Subcutaneous abdominal adipose tissue (tissue), 5 donors: Measurements from ENCODE around the gene MORN1.

ENCODE experiments used
- H3K27ac ChIP-seq: one replicate; pipeline ENCODE4 v1.7.0; 2013; ENCODE audit warnings: low read depth, mild to moderate bottlenecking, inconsistent platforms, low read length, moderate library complexity
- H3K27me3 ChIP-seq, 5 donors: one replicate each; pipeline ENCODE4 v1.7.0; 2013; ENCODE audit warnings: low read length in 5 of 5, inconsistent platforms in 1 of 5; ENCODE audit not compliant: control insufficient read depth in 5 of 5, insufficient read depth in 4 of 5
- H3K36me3 ChIP-seq, 5 donors: one replicate each; pipeline ENCODE4 v1.7.0; 2013; ENCODE audit warnings: low read length in 5 of 5; ENCODE audit not compliant: control insufficient read depth in 5 of 5, insufficient read depth in 5 of 5
- H3K4me1 ChIP-seq, 5 donors: one replicate each; pipeline ENCODE4 v1.7.0; 2013; ENCODE audit warnings: low read length in 5 of 5, mild to moderate bottlenecking in 3 of 5, moderate library complexity in 1 of 5; ENCODE audit not compliant: control insufficient read depth in 5 of 5, insufficient read depth in 5 of 5
- H3K4me3 ChIP-seq, 5 donors: one replicate each; pipeline ENCODE4 v1.7.0; 2013; ENCODE audit warnings: low read length in 5 of 5, low read depth in 1 of 5
- H3K9ac ChIP-seq, 5 donors: one replicate each; pipeline ENCODE4 v1.7.0; 2013; ENCODE audit warnings: low read length in 5 of 5, mild to moderate bottlenecking in 4 of 5, moderate library complexity in 3 of 5
- H3K9me3 ChIP-seq, 5 donors: one replicate each; pipeline ENCODE4 v1.7.0; 2013; ENCODE audit warnings: low read length in 5 of 5; ENCODE audit not compliant: control insufficient read depth in 5 of 5
- donor health status: healthy.
- donor health status: healthy.
- donor health status: healthy.
- donor health status: healthy.
- donor health status: healthy.

MORN1 gene

DNA sequence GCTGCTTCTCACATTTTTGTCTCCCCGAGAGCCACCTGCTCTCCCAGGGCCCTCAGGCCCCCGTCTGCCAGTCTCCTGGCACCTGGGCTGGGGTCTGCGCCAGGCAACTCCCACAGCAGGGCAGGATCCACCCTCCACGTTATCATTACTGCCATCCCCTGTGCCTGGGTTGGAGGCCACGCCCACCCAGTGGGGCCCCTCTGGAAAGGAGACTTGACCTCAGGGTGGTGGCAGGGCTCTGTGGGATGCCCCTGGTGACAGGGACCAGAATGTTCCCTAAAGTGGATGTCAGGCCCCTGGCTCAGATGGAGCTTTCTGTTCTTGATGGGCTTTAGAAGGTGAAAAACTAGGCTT lies 96.7 kb downstream of the MORN1 start:
- Histone ChIP-seq H3K27ac (peak overlapping the region; percentile 29), H3K9ac (peak overlapping the region in 2 of 5 donors; percentile 9 to 22), H3K9me3 (no peaks in the 10 kb centered on the region), H3K4me1 (peaks cover 16 to 93% (median 78%) of the 10 kb centered on the region in 5 donors), H3K4me3 (no peak overlapping the region), H3K36me3 (peaks cover 0 to 15% (median 0%) of the 10 kb centered on the region in 5 donors), H3K27me3 (no peaks in the 10 kb centered on the region)

DNA sequence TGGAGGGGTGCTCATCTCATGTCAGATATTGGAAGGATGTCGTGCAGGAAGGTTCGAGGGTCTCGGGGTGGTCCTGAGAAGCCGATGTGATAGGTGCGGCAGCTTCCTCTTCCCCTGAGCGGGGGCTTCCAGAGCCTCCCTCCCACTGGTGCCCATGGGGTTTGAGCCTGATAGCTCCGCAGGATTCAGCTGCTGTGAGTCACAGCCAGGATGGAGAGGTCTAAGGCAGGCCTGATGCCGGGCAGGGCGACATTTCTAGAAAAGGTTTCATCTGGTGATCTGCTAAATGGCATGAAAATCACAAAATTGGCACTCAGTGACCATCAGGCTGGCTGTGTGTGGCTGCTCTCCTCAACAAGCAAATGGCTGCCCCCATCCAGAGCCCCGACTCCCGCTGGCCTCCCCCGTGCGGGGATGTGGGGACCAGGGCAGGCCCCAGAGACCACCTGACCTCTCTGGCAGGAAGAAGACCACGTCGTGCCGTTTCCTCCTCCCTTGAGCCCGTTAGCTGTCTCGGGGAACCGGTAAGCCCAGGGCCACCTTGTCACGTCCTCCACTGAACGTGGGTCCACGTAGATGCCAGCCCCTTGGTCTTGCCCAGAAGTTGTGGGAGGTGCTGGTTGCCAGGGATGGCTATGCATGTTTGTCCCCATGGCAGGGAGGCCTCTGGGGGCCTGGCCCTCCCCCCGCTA lies 97.2 kb downstream of the MORN1 start:
- peaks cover 11 to 92% (median 76%) of the 10 kb centered on the region in 5 donors for H3K4me1 ChIP-seq
- no peaks in the 10 kb centered on the region for H3K27me3 ChIP-seq
- H3K9me3 ChIP-seq: no peaks in the 10 kb centered on the region
- H3K27ac ChIP-seq: peak overlapping the region; percentile 29
- peaks cover 0 to 15% (median 0%) of the 10 kb centered on the region in 5 donors for H3K36me3 ChIP-seq
- peak overlapping the region in 1 of 5 donors; percentile 6 for H3K4me3 ChIP-seq
- peak overlapping the region in 3 of 5 donors; percentile 9 to 22 (median 12) for H3K9ac ChIP-seq

DNA sequence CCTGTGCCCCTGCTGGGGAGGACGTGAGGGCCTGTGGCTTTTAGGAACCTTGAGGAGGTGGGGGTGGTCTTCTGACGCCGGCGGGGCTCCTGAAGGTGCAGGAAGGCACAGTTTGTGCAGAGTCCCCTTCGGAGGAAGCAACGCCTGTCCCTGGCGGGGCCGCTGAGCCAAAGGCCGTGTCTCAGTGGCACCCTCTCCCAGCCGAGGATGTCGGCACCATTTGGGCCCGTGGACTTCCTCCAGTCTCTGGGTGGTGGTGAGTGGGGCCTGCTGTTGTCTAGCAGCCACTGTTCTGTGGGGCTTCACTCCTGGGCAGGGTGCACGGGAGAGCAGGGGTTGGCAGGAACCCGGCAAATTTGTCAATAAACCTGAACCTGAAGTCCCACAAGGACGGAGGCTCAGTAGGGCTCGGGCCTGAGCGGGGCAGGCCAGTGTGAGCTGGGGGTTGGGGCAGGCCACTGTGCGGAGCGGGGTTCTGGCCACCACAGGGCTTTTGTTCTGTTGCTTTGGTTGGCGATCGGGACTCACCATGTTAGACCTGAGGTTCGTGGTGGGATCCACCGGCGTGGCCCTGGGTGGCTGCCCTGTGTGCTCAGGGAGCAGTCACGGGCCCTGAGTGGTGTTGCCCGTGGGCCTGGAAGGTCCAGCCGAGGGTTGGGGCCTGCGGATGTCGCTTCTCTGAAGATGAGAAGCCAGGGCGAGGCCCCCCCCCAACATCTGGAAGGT lies 98.5 kb downstream of the MORN1 start:
- H3K4me1 ChIP-seq: peaks cover 11 to 90% (median 77%) of the 10 kb centered on the region in 5 donors
- peak overlapping the region; percentile 29 for H3K27ac ChIP-seq

DNA sequence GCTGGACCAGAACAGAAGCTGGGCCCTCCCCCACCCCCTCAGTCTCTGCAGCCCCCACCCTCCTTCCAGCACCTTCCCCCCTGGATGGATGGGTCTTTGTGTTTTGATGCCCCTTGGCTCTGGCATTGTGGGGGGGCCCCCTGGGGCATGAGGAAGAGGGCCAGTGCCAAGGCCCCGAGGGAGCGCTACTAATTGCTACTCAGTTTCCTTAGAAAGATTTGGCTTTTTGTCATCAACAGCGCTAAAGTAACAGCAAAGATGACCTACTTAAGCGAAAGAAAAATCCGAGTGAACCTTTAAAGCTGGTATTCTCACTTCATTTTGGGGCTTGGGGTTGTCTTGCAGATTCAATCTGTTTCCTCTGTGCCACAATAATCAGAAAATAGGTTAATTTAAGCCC lies 99.8 kb downstream of the MORN1 start:
- Histone ChIP-seq H3K9ac (peak overlapping the region in 1 of 5 donors; percentile 33), H3K36me3 (peaks cover 0 to 4% (median 0%) of the 10 kb centered on the region in 5 donors), H3K4me3 (no peak overlapping the region), H3K9me3 (no peaks in the 10 kb centered on the region), H3K27ac (peak overlapping the region; percentile 29), H3K27me3 (no peaks in the 10 kb centered on the region), H3K4me1 (peaks cover 11 to 84% (median 69%) of the 10 kb centered on the region in 5 donors)

More for the DNA sequence above, 98.5 kb downstream of the MORN1 start:
- Histone ChIP-seq H3K27me3 (no peaks in the 10 kb centered on the region), H3K9me3 (no peaks in the 10 kb centered on the region), H3K9ac (no peak overlapping the region), H3K4me3 (no peak overlapping the region), H3K36me3 (peaks cover 0 to 15% (median 0%) of the 10 kb centered on the region in 5 donors)

DNA sequence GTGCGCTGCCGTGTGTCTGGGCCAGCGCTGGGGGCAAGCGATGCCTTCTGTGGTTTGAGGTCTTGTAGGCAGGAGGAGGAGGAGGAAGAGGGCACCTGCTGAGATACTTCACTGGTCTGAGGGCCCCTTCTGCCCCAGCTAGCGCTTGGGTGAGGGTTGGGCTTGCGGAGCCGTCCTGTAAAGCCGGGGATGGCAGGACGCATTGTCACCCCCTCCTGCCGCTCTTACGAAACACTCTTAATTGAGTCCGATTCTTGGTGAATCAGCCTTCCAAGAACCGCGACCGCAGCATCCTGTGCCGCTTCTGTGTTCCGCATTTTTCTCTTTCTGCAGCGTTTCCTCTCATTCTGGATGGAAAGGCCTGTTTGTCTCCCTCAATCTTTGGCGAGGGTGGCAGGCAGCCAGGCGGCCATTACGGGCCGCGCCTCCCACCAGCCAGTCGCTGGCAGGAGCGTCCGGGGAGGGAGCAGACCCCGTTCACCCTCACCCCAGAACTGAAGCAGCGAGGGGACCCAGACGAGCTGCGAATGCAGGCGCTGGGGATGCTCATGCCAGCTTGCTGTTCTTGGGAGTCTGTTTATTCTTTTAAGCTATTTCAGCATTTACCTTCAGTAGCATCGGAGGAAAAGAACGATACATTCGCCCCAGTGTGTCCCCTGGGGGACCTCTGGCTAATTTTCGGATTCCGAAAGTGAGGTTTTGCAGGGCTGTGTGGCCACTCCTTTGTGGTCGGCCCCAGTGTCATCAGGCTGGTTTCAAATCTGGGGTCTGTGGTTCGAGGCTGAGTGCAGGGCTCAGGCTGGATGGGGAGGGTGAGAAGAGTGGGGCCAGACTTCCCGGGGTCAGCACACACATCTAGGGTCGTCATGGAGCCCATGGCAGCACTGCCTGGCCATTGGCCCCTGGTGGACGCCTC lies 100.5 kb downstream of the MORN1 start:
- Histone ChIP-seq H3K9me3 (no peaks in the 10 kb centered on the region), H3K4me1 (peaks cover 11 to 87% (median 69%) of the 10 kb centered on the region in 5 donors), H3K9ac (peak overlapping the region in 3 of 5 donors; percentile 64 to 72 (median 67)), H3K36me3 (peaks cover 0 to 4% (median 0%) of the 10 kb centered on the region in 5 donors), H3K27me3 (no peaks in the 10 kb centered on the region), H3K4me3 (peak overlapping the region; percentile 6 to 57 (median 43)), H3K27ac (peak overlapping the region; percentile 80)

- Histone ChIP-seq H3K36me3 (peaks cover 0 to 4% (median 0%) of the 10 kb centered on the region in 5 donors), H3K9ac (peak overlapping the region in 3 of 5 donors; percentile 64 to 72 (median 67)), H3K4me1 (peaks cover 11 to 82% (median 65%) of the 10 kb centered on the region in 5 donors), H3K27me3 (no peaks in the 10 kb centered on the region), H3K27ac (peak overlapping the region; percentile 80), H3K9me3 (no peaks in the 10 kb centered on the region), H3K4me3 (peak overlapping the region in 3 of 5 donors; percentile 11 to 57 (median 51))
Measured at GRCh38 chr1:2290171-2290578, 101.2 kb downstream of the MORN1 start.

GRCh38 chr1:2289607-2290006 lies 101.7 kb downstream of the MORN1 start:
- Histone ChIP-seq H3K27me3 (no peaks in the 10 kb centered on the region), H3K27ac (peak overlapping the region; percentile 80), H3K9ac (peak overlapping the region in 2 of 5 donors; percentile 35 to 64), H3K4me3 (no peak overlapping the region), H3K4me1 (peaks cover 11 to 82% (median 61%) of the 10 kb centered on the region in 5 donors), H3K36me3 (peaks cover 0 to 4% (median 0%) of the 10 kb centered on the region in 5 donors), H3K9me3 (no peaks in the 10 kb centered on the region)

DNA sequence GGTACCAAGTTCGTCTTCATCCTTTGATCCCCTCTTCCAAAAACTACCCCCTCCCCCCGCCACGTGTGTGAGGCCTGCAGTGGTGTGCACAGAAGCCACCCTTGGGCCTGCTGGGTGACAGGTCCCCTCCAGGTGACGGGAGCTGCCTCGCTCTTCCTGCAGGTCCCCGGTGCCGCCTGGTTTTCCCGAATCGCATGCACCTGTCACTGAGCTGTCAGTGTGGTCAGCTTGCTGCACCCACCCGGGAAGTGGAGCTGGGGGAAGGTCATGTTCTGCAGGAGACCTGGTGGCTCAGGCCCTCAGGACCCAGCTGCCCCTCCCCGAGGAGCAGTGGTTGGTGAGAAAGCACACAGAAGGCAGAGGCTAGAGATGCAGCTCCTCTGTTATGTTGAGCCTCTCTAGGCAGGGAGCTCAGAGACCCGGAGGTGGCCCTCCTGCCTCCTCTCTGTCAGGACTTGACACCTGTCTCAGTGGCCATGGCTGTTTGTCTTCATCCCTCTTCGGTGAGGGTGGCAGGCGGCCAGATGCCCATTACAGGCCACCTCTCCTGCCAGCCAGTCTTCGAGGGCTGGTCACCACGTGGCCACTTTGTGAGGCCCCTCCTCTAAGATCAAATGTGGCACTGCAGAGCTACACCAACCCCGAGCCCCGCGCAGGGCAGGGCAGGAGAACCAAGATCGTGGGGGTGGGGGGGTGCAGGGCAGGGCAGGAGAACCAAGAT lies 102.4 kb downstream of the MORN1 start:
- H3K4me3 ChIP-seq: no peak overlapping the region
- H3K9ac ChIP-seq: peak overlapping the region in 1 of 5 donors; percentile 35
- no peaks in the 10 kb centered on the region for H3K9me3 ChIP-seq
- no peak overlapping the region for H3K27ac ChIP-seq
- H3K4me1 ChIP-seq: peaks cover 11 to 82% (median 60%) of the 10 kb centered on the region in 5 donors
- no peaks in the 10 kb centered on the region for H3K27me3 ChIP-seq
- no peaks in the 10 kb centered on the region for H3K36me3 ChIP-seq

DNA sequence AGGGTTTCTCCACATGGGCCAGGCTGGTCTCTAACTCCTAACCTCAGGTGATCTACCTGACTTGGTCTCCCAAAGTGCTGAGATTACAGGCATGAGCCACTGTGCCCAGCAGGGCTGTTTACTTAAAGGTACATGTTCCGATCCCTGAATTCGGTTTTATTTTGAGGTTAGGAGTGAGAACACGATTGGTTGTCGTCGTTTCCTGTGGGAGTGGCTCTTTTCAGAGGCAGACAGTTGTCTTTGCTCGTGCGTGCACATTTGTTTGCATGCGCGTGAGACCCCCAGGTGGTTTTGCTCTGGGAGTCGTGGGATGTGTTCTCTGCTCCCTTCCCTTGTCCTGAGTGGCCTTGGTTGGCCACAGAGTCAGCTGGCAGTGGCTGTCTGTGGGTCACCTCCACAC lies 103.0 kb downstream of the MORN1 start:
- Histone ChIP-seq H3K4me1 (peaks cover 11 to 82% (median 61%) of the 10 kb centered on the region in 5 donors), H3K36me3 (no peaks in the 10 kb centered on the region), H3K27me3 (no peaks in the 10 kb centered on the region), H3K9ac (peak overlapping the region in 1 of 5 donors; percentile 35), H3K4me3 (no peak overlapping the region), H3K9me3 (no peaks in the 10 kb centered on the region), H3K27ac (no peak overlapping the region)
